CD14-positive monocyte (primary cell): ENCODE measurements around the gene TRAF3IP3. TPM values are rescaled to one million over a fixed set of nuclear protein-coding genes. Genes with fewer than 3 reads are reported as not detected.

Experiments used
- DNase-seq, 3 donors: peaks; one replicate each; pipeline ENCODE4 v3.0.0-alpha.2; 2011 to 2022
- H2AFZ ChIP-seq: 2 replicates; pipeline ENCODE4 v1.6.0; 2012; ENCODE audit warnings: mild to moderate bottlenecking, low read depth, low read length, inconsistent platforms; ENCODE audit not compliant: insufficient read depth, poor library complexity, severe bottlenecking
- H3K27ac ChIP-seq, 2 donors: 1 replicate in 1 of 2; 2 replicates in 1 of 2; pipeline ENCODE4 v1.5.1; 2012 to 2013; ENCODE audit warnings: low read length in 2 of 2, control low read depth in 1 of 2, inconsistent platforms in 1 of 2, low read depth in 1 of 2, mild to moderate bottlenecking in 1 of 2
- H3K27me3 ChIP-seq, 2 donors: one replicate each; pipeline versions ENCODE4 v1.6.0 to v1.6.1; 2011 to 2013; ENCODE audit warnings: low read length in 2 of 2; ENCODE audit not compliant: control insufficient read depth in 2 of 2, insufficient read depth in 2 of 2
- H3K36me3 ChIP-seq, 2 donors: replicated peaks in 1 of 2; 1 replicate in 1 of 2; 2 replicates in 1 of 2; pipeline versions ENCODE4 v1.5.1 to v1.6.1; 2012 to 2013; ENCODE audit warnings: low read length in 2 of 2, control low read depth in 1 of 2, inconsistent platforms in 1 of 2, mild to moderate bottlenecking in 1 of 2; ENCODE audit not compliant: insufficient read depth in 2 of 2, control insufficient read depth in 1 of 2
- H3K4me1 ChIP-seq, 2 donors: 1 replicate in 1 of 2; 2 replicates in 1 of 2; pipeline versions ENCODE4 v1.5.1 to v1.6.1; 2012 to 2013; ENCODE audit warnings: low read length in 2 of 2, control low read depth in 1 of 2, inconsistent platforms in 1 of 2, mild to moderate bottlenecking in 1 of 2, moderate library complexity in 1 of 2; ENCODE audit not compliant: insufficient read depth in 2 of 2, control insufficient read depth in 1 of 2
- H3K4me2 ChIP-seq: replicated peaks from 2 replicates; pipeline ENCODE3; 2012; ENCODE audit warnings: low read length, moderate library complexity, mild to moderate bottlenecking; ENCODE audit not compliant: poor library complexity, severe bottlenecking; ENCODE audit errors: extremely low read depth
- H3K4me3 ChIP-seq, 3 experiments: fragments of 200-600 bp in 1 of 3; sonication (generic) in 1 of 3; replicated peaks in 1 of 3; 1 replicate in 2 of 3; 2 replicates in 1 of 3; pipeline ENCODE4 v1.5.1; 2011 to 2013; ENCODE audit warnings: low read length in 3 of 3, mild to moderate bottlenecking in 3 of 3, control low read depth in 2 of 3, low read depth in 2 of 3, inconsistent platforms in 1 of 3, moderate library complexity in 1 of 3
- H3K79me2 ChIP-seq: 2 replicates; pipeline ENCODE4 v1.6.0; 2012; ENCODE audit warnings: mild to moderate bottlenecking, control low read depth, inconsistent platforms, low read length, moderate library complexity; ENCODE audit not compliant: insufficient read depth
- H3K9ac ChIP-seq: 2 replicates; pipeline ENCODE4 v1.6.0; 2017; ENCODE audit warnings: low read length, mild to moderate bottlenecking; ENCODE audit not compliant: insufficient read depth, poor library complexity, severe bottlenecking
- H3K9me3 ChIP-seq, 2 donors: replicated peaks in 1 of 2; 1 replicate in 1 of 2; 2 replicates in 1 of 2; pipeline versions ENCODE4 v1.5.1 to v1.6.1; 2012 to 2013; ENCODE audit warnings: low read length in 2 of 2, control low read depth in 1 of 2; ENCODE audit not compliant: control insufficient read depth in 1 of 2, insufficient read depth in 1 of 2
- H4K20me1 ChIP-seq: 2 replicates; pipeline ENCODE4 v1.6.0; 2012; ENCODE audit warnings: mild to moderate bottlenecking, low read length, control low read depth, moderate library complexity; ENCODE audit not compliant: insufficient read depth
- H3K27ac Mint-ChIP-seq, 7 donors: one replicate each; pipeline ENCODE4 v1.8.0; 2020; ENCODE audit warnings: mild to moderate bottlenecking in 7 of 7, mixed read lengths in 7 of 7, moderate library complexity in 6 of 7, inconsistent platforms in 2 of 7
- H3K27me3 Mint-ChIP-seq, 3 donors: one replicate each; pipeline ENCODE4 v1.8.0; 2021 to 2022; ENCODE audit warnings: low read depth in 3 of 3, mild to moderate bottlenecking in 3 of 3, mixed read lengths in 3 of 3, moderate library complexity in 3 of 3, inconsistent platforms in 1 of 3
- H3K36me3 Mint-ChIP-seq, 2 donors: one replicate each; pipeline ENCODE4 v1.8.0; 2020; ENCODE audit warnings: mixed read lengths in 2 of 2, inconsistent platforms in 1 of 2, mild to moderate bottlenecking in 1 of 2
- H3K4me1 Mint-ChIP-seq: one replicate; pipeline ENCODE4 v1.8.0; 2020; ENCODE audit warnings: mild to moderate bottlenecking, mixed read lengths
- H3K4me3 Mint-ChIP-seq, 2 donors: one replicate each; pipeline ENCODE4 v1.8.0; 2020; ENCODE audit warnings: mild to moderate bottlenecking in 2 of 2, mixed read lengths in 2 of 2, moderate library complexity in 1 of 2
- H3K9me3 Mint-ChIP-seq, 7 donors: one replicate each; pipeline ENCODE4 v1.8.0; 2020 to 2022; ENCODE audit warnings: mixed read lengths in 7 of 7, mild to moderate bottlenecking in 6 of 7, moderate library complexity in 6 of 7, inconsistent platforms in 2 of 7
- WGBS: methylation state at CpG from one replicate; pipeline ENCODE4 v1.1.5; 2013; ENCODE audit warnings: missing lambda C conversion rate; ENCODE audit not compliant: insufficient coverage; 5-methylcytosine and 5-hydroxymethylcytosine counted together
- intact Hi-C, 2 donors: fragments of 100-400 bp; cut with micrococcal nuclease; formaldehyde crosslinking; loops; one replicate each; pipeline versions ENCODE4 v1.15.0 to v1.15.1; 2023
- polyA plus RNA-seq, 3 donors: library from polyadenylated mRNA; depleted of rRNA in 1 of 3; unstranded in 2 of 3; stranded (reverse) in 1 of 3; fragments of 300-500 nt in 2 of 3; fragments of >200 nt in 1 of 3; fragmentation: Illumina TruSeq in 2 of 3; gene quantifications; 1 replicate in 2 of 3; 2 replicates in 1 of 3; pipeline ENCODE4 v1.2.3, GENCODE V29; 2012 to 2021
- TF ChIP-seq, protein P1 (sequence below): fragments of 200-600 bp; IDR thresholded peaks from one replicate; pipeline ENCODE4 v1.8.0; 2022; ENCODE audit warnings: antibody characterized with exemption, mild to moderate bottlenecking

TRAF3IP3 gene
- polyA plus RNA-seq, 3 donors = 89.3 to 266 (median 111) TPM

DNA sequence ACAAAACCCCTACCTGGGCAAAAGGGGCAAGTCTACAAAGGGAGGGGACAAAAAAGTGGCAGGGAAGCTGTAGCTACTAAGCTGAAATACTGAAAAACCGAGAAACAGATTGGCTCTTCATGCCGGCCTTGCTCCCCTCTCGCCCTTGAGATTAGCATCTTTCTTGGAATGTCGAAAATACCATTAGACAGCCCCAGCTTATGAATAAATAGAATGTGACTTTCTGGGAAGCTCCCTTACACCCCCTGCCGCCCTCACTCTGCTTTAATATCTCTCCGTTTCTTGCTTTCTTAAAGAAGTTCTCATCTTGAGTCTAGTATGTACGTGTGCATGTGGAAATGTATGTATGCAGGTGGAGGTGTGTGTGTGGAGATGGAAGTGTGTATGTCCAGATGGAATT is 14.1 kb downstream of the TRAF3IP3 start:
- 0% methylated on average over 1 of the region's 7 CpGs for WGBS
- Histone ChIP-seq H3K27me3 (no peaks in the 10 kb centered on the region), H2AFZ (peak overlapping the region; percentile 28), H4K20me1 (peaks cover 48% of the 10 kb centered on the region), H3K9me3 (no peaks in the 10 kb centered on the region), H3K79me2 (peaks cover 53% of the 10 kb centered on the region), H3K4me1 (peaks cover 74 to 92% of the 10 kb centered on the region in 2 donors), H3K27ac (peak overlapping the region; percentile 93 to 96), H3K36me3 (peaks cover 30 to 62% of the 10 kb centered on the region in 2 donors), H3K9ac (peak overlapping the region; percentile 58), H3K4me2 (peak overlapping the region; percentile 93), H3K4me3 (peak overlapping the region; percentile 48 to 82 (median 55))
- Mint-ChIP-seq H3K27me3 (peaks cover 0 to 1% (median 0%) of the 10 kb centered on the region in 3 donors), H3K9me3 (peaks cover 0 to 3% (median 0%) of the 10 kb centered on the region in 7 donors), H3K4me3 (no peak overlapping the region), H3K36me3 (peaks cover 25 to 58% of the 10 kb centered on the region in 2 donors), H3K27ac (no peak overlapping the region), H3K4me1 (peaks cover 55% of the 10 kb centered on the region)
- DNase-seq = peak in 1 of 3 donors; percentile 40
- TF ChIP-seq, protein P1, sequence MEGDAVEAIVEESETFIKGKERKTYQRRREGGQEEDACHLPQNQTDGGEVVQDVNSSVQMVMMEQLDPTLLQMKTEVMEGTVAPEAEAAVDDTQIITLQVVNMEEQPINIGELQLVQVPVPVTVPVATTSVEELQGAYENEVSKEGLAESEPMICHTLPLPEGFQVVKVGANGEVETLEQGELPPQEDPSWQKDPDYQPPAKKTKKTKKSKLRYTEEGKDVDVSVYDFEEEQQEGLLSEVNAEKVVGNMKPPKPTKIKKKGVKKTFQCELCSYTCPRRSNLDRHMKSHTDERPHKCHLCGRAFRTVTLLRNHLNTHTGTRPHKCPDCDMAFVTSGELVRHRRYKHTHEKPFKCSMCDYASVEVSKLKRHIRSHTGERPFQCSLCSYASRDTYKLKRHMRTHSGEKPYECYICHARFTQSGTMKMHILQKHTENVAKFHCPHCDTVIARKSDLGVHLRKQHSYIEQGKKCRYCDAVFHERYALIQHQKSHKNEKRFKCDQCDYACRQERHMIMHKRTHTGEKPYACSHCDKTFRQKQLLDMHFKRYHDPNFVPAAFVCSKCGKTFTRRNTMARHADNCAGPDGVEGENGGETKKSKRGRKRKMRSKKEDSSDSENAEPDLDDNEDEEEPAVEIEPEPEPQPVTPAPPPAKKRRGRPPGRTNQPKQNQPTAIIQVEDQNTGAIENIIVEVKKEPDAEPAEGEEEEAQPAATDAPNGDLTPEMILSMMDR = no peak
- intact Hi-C loops = loop anchor here (2.0 to 5.0 kb wide), 2 partner anchors 17 to 98 kb away; no protein-coding TSS in a partner anchor

- intact Hi-C loops = no loop called here
- Mint-ChIP-seq H3K9me3 (peaks cover 0 to 3% (median 0%) of the 10 kb centered on the region in 7 donors), H3K4me3 (no peak overlapping the region), H3K27ac (no peak overlapping the region), H3K4me1 (peaks cover 55% of the 10 kb centered on the region), H3K27me3 (peaks cover 0 to 1% (median 0%) of the 10 kb centered on the region in 3 donors), H3K36me3 (peaks cover 27 to 58% of the 10 kb centered on the region in 2 donors)
- Histone ChIP-seq H3K9me3 (no peaks in the 10 kb centered on the region), H3K27me3 (no peaks in the 10 kb centered on the region), H2AFZ (no peak overlapping the region), H3K4me1 (peaks cover 70 to 87% of the 10 kb centered on the region in 2 donors), H3K4me3 (peak overlapping the region; percentile 48 to 82 (median 55)), H3K9ac (no peak overlapping the region), H3K36me3 (peaks cover 37 to 62% of the 10 kb centered on the region in 2 donors), H4K20me1 (peaks cover 57% of the 10 kb centered on the region), H3K27ac (peak overlapping the region; percentile 93 to 96), H3K4me2 (peak overlapping the region; percentile 93), H3K79me2 (peaks cover 47% of the 10 kb centered on the region)
- no peak for DNase-seq
- TF ChIP-seq, protein P1 = no peak
- WGBS = 97% methylated on average over 16 of the region's 17 CpGs
Measured at GRCh38 chr1:209770636-209771415, 15.0 kb downstream of the TRAF3IP3 start.
